Endothelial cell of umbilical vein (primary cell): ENCODE results near the gene MT1X. TPM values are rescaled to one million over a fixed set of nuclear protein-coding genes. Genes with fewer than 3 reads are reported as not detected.

ENCODE experiments used
- BruUV-seq: library from RNA; stranded (reverse); fragments of 400-500 nt; replicated peaks from 2 replicates; lab custom pipeline; 2021; lab: Mats Ljungman, UMichigan
- CTCF ChIA-PET: fragments of 300-600, 350-600 bp; sonication (Branson Sonifier 250); formaldehyde crosslinking; loops from one replicate; lab custom pipeline; 2021; ENCODE audit warnings: antibody characterized with exemption, inconsistent platforms; lab: Charles Lee
- POLR2A ChIA-PET: fragments of 300-600, 350-600 bp; sonication (Branson Sonifier 250); formaldehyde crosslinking; loops from one replicate; lab custom pipeline; 2021; ENCODE audit warnings: antibody characterized with exemption, inconsistent platforms; lab: Charles Lee
- DNase-seq: peaks from one replicate; pipeline ENCODE4 v3.0.0-alpha.2; 2011; ENCODE audit warnings: low read depth, low spot score
- FAIRE-seq: peaks from 2 replicates; lab custom pipeline; 2011; peaks lifted over from hg19 to GRCh38; lab: Jason Lieb, UNC
- H2AFZ ChIP-seq: 2 replicates; pipeline ENCODE4 v1.6.0; 2012; ENCODE audit warnings: low read depth, low read length, control low read depth, inconsistent platforms
- H3K27ac ChIP-seq: 2 replicates; pipeline ENCODE4 v1.5.1; 2011; ENCODE audit warnings: low read depth, mild to moderate bottlenecking, control low read depth, low read length, moderate library complexity; ENCODE audit not compliant: insufficient read depth
- H3K27me3 ChIP-seq, 2 experiments: 2 replicates each; pipeline versions ENCODE4 v1.6.0 to v1.6.1; 2011; ENCODE audit warnings: low read length in 2 of 2, mixed read lengths in 1 of 2; ENCODE audit not compliant: control insufficient read depth in 2 of 2, insufficient read depth in 2 of 2
- H3K36me3 ChIP-seq, 2 experiments: 2 replicates in 1 of 2; 3 replicates in 1 of 2; pipeline ENCODE4 v1.5.1; 2011; ENCODE audit warnings: low read length in 2 of 2, mild to moderate bottlenecking in 1 of 2, moderate library complexity in 1 of 2; ENCODE audit not compliant: control insufficient read depth in 2 of 2, insufficient read depth in 2 of 2; ENCODE audit errors: extremely low read depth in 1 of 2
- H3K4me1 ChIP-seq: 3 replicates; pipeline ENCODE4 v1.5.1; 2011; ENCODE audit warnings: mild to moderate bottlenecking, low read length; ENCODE audit not compliant: control insufficient read depth, insufficient read depth; ENCODE audit errors: extremely low read depth
- H3K4me2 ChIP-seq: 2 replicates; pipeline ENCODE4 v1.6.1; 2011; ENCODE audit warnings: low read length, control low read depth, mixed read lengths; ENCODE audit not compliant: insufficient read depth
- H3K4me3 ChIP-seq, 3 experiments: fragments of 200-600 bp in 1 of 3; sonication (generic), shearing (Covaris generic) in 1 of 3; replicated peaks in 1 of 3; 2 replicates each; pipeline ENCODE4 v1.5.1; 2011 to 2016; ENCODE audit warnings: control low read depth in 3 of 3, low read length in 3 of 3, mild to moderate bottlenecking in 2 of 3, inconsistent platforms in 1 of 3, low read depth in 1 of 3, moderate library complexity in 1 of 3; ENCODE audit not compliant: insufficient read depth in 1 of 3
- H3K79me2 ChIP-seq: 2 replicates; pipeline ENCODE4 v1.6.0; 2012; ENCODE audit warnings: low read length, inconsistent platforms; ENCODE audit not compliant: control insufficient read depth, insufficient read depth
- H3K9ac ChIP-seq: replicated peaks from 2 replicates; pipeline ENCODE3; 2011; ENCODE audit warnings: low read length, control low read depth; ENCODE audit not compliant: insufficient read depth; ENCODE audit errors: extremely low read depth
- H3K9me1 ChIP-seq: replicated peaks from 3 replicates; pipeline ENCODE4 v1.6.0; 2011; ENCODE audit warnings: mild to moderate bottlenecking, low read length; ENCODE audit not compliant: control insufficient read depth, insufficient read depth; ENCODE audit errors: extremely low read depth
- H3K9me3 ChIP-seq: replicated peaks from 2 replicates; pipeline ENCODE4 v1.5.1; 2012; ENCODE audit warnings: low read length, inconsistent platforms; ENCODE audit not compliant: control insufficient read depth, insufficient read depth
- H4K20me1 ChIP-seq: replicated peaks from 2 replicates; pipeline ENCODE3; 2011; ENCODE audit warnings: mild to moderate bottlenecking, low read length; ENCODE audit not compliant: control insufficient read depth, insufficient read depth; ENCODE audit errors: extremely low read depth
- EZH2 ChIP-seq: IDR thresholded peaks from 2 replicates; pipeline ENCODE4 v1.6.1; 2012; ENCODE audit warnings: borderline replicate concordance, low read depth, mild to moderate bottlenecking, moderate library complexity, low read length, inconsistent platforms; ENCODE audit not compliant: severe bottlenecking
- FOS ChIP-seq: IDR thresholded peaks from 2 replicates; pipeline ENCODE4 v1.6.1; 2011; ENCODE audit warnings: mild to moderate bottlenecking, low read length, moderate library complexity, borderline replicate concordance; ENCODE audit not compliant: insufficient read depth
- GATA2 ChIP-seq: IDR thresholded peaks from 2 replicates; pipeline ENCODE4 v1.7.0; 2011; ENCODE audit warnings: low read depth, mild to moderate bottlenecking, moderate library complexity, mixed read lengths, low read length; ENCODE audit not compliant: insufficient read length, insufficient read depth
- JUN ChIP-seq: IDR thresholded peaks from 2 replicates; pipeline ENCODE4 v1.6.1; 2011; ENCODE audit warnings: borderline replicate concordance, low read depth; ENCODE audit not compliant: insufficient read length, insufficient read depth
- MAX ChIP-seq: IDR thresholded peaks from 2 replicates; pipeline ENCODE4 v1.6.1; 2011; ENCODE audit not compliant: insufficient read depth, insufficient read length
- MYC ChIP-seq: IDR thresholded peaks from one replicate; pipeline ENCODE4 v1.6.1; 2011; ENCODE audit warnings: mild to moderate bottlenecking, low read depth, low read length
- POLR2A ChIP-seq: IDR thresholded peaks from 2 replicates; pipeline ENCODE4 v1.6.1; 2012; ENCODE audit warnings: low read depth, mild to moderate bottlenecking, control low read depth, low read length
- POLR2AphosphoS5 ChIP-seq: IDR thresholded peaks from 2 replicates; pipeline ENCODE4 v1.6.1; 2012; ENCODE audit warnings: low read depth, mild to moderate bottlenecking, control low read depth, low read length, moderate library complexity; ENCODE audit not compliant: insufficient read depth
- dilution Hi-C: fragments of 300-500 bp; cut with MboI; formaldehyde crosslinking; loops from one replicate; pipeline ENCODE4 v1.15.0; 2019; ENCODE audit warnings: low sequenced_read_pairs; ENCODE audit not compliant: extremely low pct_ligation_motif_present
- intact Hi-C: fragments of 100-400 bp; cut with micrococcal nuclease; formaldehyde crosslinking; loops from one replicate; pipeline ENCODE4 v1.10.0; 2022
- polyA plus RNA-seq, 4 experiments: library from polyadenylated mRNA; depleted of rRNA in 3 of 4; stranded (reverse) in 3 of 4; unstranded in 1 of 4; fragments of >200 nt; gene quantifications; 2 replicates each; pipeline versions ENCODE4 v1.2.1 to v1.2.3, GENCODE V29; 2011 to 2012; ENCODE audit warnings: missing spikeins in 1 of 4
- total RNA-seq: library from RNA; stranded (reverse); gene quantifications from 2 replicates; pipeline ENCODE4 v1.2.3, GENCODE V29; 2021
- TF ChIP-seq, protein P1 (sequence below), 2 donors: IDR thresholded peaks; 1 replicate in 1 of 2; 2 replicates in 1 of 2; pipeline ENCODE4 v1.5.1; 2011; ENCODE audit warnings: low read length in 2 of 2, mild to moderate bottlenecking in 2 of 2, moderate library complexity in 2 of 2, control low read depth in 1 of 2, inconsistent platforms in 1 of 2, low read depth in 1 of 2; ENCODE audit not compliant: insufficient read depth in 1 of 2; ENCODE audit errors: extremely low read depth in 1 of 2

Gene MT1X
- total and polyA plus RNA-seq, 2 donors (not counting 3 experiments of a cell fraction or from before 2014, with no cell fraction given) = 15.6 to 46.7 TPM

GRCh38 chr16:56672761-56673536 is 9.3 kb upstream of the MT1X start:
- intact Hi-C loops (no loop called here), dilution Hi-C loops (no loop called here)
- H3K27me3 ChIP-seq = peaks cover 58 to 69% of the 10 kb centered on the region in 2 experiments
- FAIRE-seq = no peak
- H2AFZ ChIP-seq = no peak overlapping the region
- CTCF ChIA-PET = interaction anchor here (1.2 to 2.4 kb wide), 4 partner anchors 21 to 120 kb away, joined by 4 to 24 read pairs (median 6); partner anchors contain the start of gene MT1B
- no peaks in the 10 kb centered on the region for H3K9me1 ChIP-seq
- H3K9ac ChIP-seq = no peak overlapping the region
- H4K20me1 ChIP-seq = no peaks in the 10 kb centered on the region
- no peak for TF ChIP-seq POLR2AphosphoS5
- TF ChIP-seq, protein P1, sequence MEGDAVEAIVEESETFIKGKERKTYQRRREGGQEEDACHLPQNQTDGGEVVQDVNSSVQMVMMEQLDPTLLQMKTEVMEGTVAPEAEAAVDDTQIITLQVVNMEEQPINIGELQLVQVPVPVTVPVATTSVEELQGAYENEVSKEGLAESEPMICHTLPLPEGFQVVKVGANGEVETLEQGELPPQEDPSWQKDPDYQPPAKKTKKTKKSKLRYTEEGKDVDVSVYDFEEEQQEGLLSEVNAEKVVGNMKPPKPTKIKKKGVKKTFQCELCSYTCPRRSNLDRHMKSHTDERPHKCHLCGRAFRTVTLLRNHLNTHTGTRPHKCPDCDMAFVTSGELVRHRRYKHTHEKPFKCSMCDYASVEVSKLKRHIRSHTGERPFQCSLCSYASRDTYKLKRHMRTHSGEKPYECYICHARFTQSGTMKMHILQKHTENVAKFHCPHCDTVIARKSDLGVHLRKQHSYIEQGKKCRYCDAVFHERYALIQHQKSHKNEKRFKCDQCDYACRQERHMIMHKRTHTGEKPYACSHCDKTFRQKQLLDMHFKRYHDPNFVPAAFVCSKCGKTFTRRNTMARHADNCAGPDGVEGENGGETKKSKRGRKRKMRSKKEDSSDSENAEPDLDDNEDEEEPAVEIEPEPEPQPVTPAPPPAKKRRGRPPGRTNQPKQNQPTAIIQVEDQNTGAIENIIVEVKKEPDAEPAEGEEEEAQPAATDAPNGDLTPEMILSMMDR (IDR thresholded peaks at IDR 0.05; ENCODE audit: extremely low read depth in 1 of 2, insufficient read depth in 1 of 2, low read depth in 1 of 2, low read length in 2 of 2) = no peak
- no peak for TF ChIP-seq EZH2
- no peak for TF ChIP-seq POLR2A
- no peak for TF ChIP-seq FOS
- no peak for TF ChIP-seq GATA2
- no peak for TF ChIP-seq MAX
- TF ChIP-seq MYC = no peak
- no peak for TF ChIP-seq JUN
- no peak overlapping the region for H3K4me2 ChIP-seq
- no TSS peak for BruUV-seq
- H3K27ac ChIP-seq = no peak overlapping the region
- no peak overlapping the region for H3K4me3 ChIP-seq
- POLR2A ChIA-PET = no interaction called here
- H3K79me2 ChIP-seq = no peaks in the 10 kb centered on the region
- H3K9me3 ChIP-seq = no peaks in the 10 kb centered on the region
- DNase-seq = no peak
- H3K36me3 ChIP-seq = no peaks in the 10 kb centered on the region
- peaks cover 3% of the 10 kb centered on the region for H3K4me1 ChIP-seq
